ENCODE results near the gene KBTBD12. TPM values are rescaled to one million over a fixed set of nuclear protein-coding genes. Genes with fewer than 3 reads are reported as not detected.
A peak's percentile ranks its signal among the peaks of the same experiment; 100 is the strongest.

The KBTBD12 gene, protein sequence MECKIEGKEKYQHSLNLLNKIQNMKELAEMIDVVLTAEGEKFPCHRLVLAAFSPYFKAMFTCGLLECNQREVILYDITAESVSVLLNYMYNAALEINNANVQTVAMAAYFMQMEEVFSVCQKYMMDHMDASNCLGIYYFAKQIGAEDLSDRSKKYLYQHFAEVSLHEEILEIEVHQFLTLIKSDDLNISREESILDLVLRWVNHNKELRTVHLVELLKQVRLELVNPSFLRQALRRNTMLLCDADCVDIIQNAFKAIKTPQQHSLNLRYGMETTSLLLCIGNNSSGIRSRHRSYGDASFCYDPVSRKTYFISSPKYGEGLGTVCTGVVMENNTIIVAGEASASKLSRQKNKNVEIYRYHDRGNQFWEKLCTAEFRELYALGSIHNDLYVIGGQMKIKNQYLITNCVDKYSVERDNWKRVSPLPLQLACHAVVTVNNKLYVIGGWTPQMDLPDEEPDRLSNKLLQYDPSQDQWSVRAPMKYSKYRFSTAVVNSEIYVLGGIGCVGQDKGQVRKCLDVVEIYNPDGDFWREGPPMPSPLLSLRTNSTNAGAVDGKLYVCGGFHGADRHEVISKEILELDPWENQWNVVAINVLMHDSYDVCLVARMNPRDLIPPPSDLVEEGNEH
- total RNA-seq: 1 to 10 TPM; 1.2 to 2.5 TPM
- polyA plus RNA-seq (ENCODE audit: insufficient read length in 6 of 6): 1 to 10 TPM in 5 of 6 donors, under 1 TPM in 1; 0.60 to 2.4 (median 1.3) TPM
- long read RNA-seq, donor 1: 0 reads
- long read RNA-seq, donor 2: 0 reads
- long read RNA-seq, donor 3: 0 reads
- long read RNA-seq, donor 4, partial matches to known transcripts: 0 of 1 reads
- long read RNA-seq, donor 4, other reads (novel, unspliced or antisense): 1 of 1 reads
- long read RNA-seq, donor 5: 0 reads
- long read RNA-seq, donor 6: 0 reads
- long read RNA-seq, donor 7: 0 reads
- long read RNA-seq, donor 8: 0 reads
- long read RNA-seq, donor 9: 0 reads
- long read RNA-seq, donor 10, partial matches to known transcripts: 0 of 1 reads
- long read RNA-seq, donor 10, other reads (novel, unspliced or antisense): 1 of 1 reads
- long read RNA-seq, donor 11: 0 reads
- long read RNA-seq, donor 12: 0 reads

- no peak for TF ChIP-seq CTCF (IDR thresholded peaks at IDR 0.05)
- Histone ChIP-seq H3K27ac (peak within 1 kb of the TSS in 1 of 2 donors; percentile 18), H3K9me3 (peaks cover 0 to 2% of the 10 kb centered on the region in 2 donors), H3K36me3 (no peaks in the 10 kb centered on the region), H3K27me3 (peaks cover 0 to 30% of the 10 kb centered on the region in 2 donors), H3K4me3 (peak within 1 kb of the TSS; percentile 36 to 40), H3K4me1 (peaks cover 0 to 20% of the 10 kb centered on the region in 2 donors)
- ATAC-seq: peak; percentile 76
- intact Hi-C loops (cut with DNase I): no loop called here
- peak in 2 of 4 donors; percentile 42 to 84 for DNase-seq
Measured at GRCh38 chr3:127915115-127915936, at the start of gene KBTBD12. KBTBD12 (plus strand) TSS chr3:127915232; CDS start chr3:127923062, 7,830 bp downstream.

- Histone ChIP-seq H3K27me3 (no peaks in the 10 kb centered on the region), H3K4me1 (no peaks in the 10 kb centered on the region), H3K4me3 (no peak overlapping the region), H3K36me3 (no peaks in the 10 kb centered on the region), H3K27ac (no peak overlapping the region), H3K9me3 (no peaks in the 10 kb centered on the region)
- DNase-seq: no peak
- intact Hi-C loops (cut with DNase I): no loop called here
- no peak for TF ChIP-seq CTCF (IDR thresholded peaks at IDR 0.05)
- peak; percentile 62 for ATAC-seq
Measured at GRCh38 chr3:127865941-127866340, 49.1 kb upstream of the KBTBD12 start.

DNA sequence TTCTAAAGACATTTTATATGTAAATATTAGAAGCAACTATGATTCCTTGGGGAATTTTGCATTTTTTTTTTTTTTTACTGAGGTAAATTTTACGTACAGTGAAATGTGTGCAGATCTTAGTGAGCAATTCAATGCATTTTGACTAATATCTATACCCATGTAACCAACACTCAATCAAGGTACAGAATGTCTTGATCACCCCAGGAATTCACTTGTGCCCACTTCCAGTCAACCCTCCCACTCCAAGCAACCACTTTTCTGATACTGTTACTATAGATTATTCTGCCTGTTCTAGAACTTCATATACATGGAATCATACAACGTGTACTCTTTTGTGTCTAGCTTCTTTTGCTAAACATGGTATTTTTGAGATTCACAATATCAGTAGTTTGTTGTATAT lies 47.6 kb upstream of the KBTBD12 start:
- Histone ChIP-seq H3K36me3 (no peaks in the 10 kb centered on the region), H3K27ac (no peak overlapping the region), H3K4me3 (no peak overlapping the region), H3K27me3 (no peaks in the 10 kb centered on the region), H3K9me3 (no peaks in the 10 kb centered on the region), H3K4me1 (no peaks in the 10 kb centered on the region)
- TF ChIP-seq CTCF (IDR thresholded peaks at IDR 0.05): no peak
- intact Hi-C loops (cut with DNase I): no loop called here
- no peak for DNase-seq
- no peak for ATAC-seq

DNA sequence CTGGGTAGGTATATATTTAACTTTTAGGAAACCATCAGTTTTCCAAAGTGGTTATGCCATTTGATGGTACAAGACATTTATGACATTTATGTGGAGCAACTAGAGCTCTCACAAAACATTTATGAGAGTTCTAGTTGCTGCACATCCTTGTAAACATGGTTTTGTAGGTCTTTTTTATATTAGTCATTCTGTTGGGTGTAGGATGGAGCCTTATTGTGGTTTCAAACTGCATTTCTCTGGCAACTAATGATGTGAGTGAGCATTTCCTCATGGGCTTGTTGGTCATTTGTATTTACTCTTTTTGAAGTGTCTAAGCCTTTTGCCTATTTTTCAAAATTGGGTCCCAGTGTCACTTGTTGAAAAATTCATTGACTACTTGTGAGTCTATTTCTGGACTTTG lies 47.0 kb upstream of the KBTBD12 start:
- no peaks in the 10 kb centered on the region for H3K36me3 ChIP-seq
- ATAC-seq (no peak), DNase-seq (no peak)
- TF ChIP-seq CTCF (IDR thresholded peaks at IDR 0.05): no peak
- no peaks in the 10 kb centered on the region for H3K27me3 ChIP-seq
- intact Hi-C loops (cut with DNase I): no loop called here
- H3K4me3 ChIP-seq: no peak overlapping the region
- no peaks in the 10 kb centered on the region for H3K4me1 ChIP-seq
- H3K9me3 ChIP-seq: no peaks in the 10 kb centered on the region
- no peak overlapping the region for H3K27ac ChIP-seq
